GM21529 (cell line): ENCODE results near the gene ZNF680.
A peak's percentile ranks its signal among the peaks of the same experiment; 100 is the strongest.
"Not testable (repeated sequence)": the region's sequence is repeated elsewhere in the genome, so short reads cannot be mapped to it uniquely, and the experiment has no call there.

Experiments
- ATAC-seq: cut with Tn5 transposase; IDR thresholded peaks from one replicate; pipeline ENCODE4 v1.9.1; 2021; ENCODE audit not compliant: unreplicated experiment

ZNF680 gene

DNA sequence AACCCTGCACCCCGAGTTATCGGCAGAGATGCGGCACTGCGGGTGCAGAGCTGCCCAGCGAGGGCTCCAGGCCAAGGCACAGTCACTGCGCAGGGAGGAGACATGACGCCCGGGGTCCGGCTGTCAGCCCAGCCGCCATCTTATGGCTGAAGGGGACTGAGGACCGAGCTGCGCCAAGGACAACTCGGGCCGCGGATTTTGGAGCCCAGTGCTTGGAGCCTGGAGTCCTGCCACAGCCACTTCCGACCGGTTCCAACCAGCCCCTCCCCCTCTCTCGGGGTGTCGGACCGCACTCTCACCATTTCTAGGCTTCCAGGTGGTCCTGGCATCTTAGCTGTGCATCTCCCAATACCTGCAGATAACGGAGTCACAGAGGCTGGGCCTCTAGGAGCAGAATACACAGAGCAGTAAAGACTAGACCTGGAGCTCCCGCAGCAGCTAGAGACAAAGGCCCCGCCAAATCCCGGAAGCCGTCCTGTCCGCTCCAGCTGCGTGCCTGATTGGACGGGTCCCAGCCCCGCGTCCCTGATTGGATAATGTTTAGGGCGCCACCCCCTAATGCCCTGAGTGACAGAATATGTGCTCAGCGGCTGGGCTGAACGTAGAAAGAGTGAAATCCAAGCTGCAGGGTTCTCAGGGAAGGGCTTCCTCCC lies at the start of gene ZNF680:
Gene ZNF680 (minus strand): TSS at position 446 of the 653 bp plus-strand sequence. CDS start 117 bp downstream, at position 329.
- ATAC-seq: peak; percentile 99

DNA sequence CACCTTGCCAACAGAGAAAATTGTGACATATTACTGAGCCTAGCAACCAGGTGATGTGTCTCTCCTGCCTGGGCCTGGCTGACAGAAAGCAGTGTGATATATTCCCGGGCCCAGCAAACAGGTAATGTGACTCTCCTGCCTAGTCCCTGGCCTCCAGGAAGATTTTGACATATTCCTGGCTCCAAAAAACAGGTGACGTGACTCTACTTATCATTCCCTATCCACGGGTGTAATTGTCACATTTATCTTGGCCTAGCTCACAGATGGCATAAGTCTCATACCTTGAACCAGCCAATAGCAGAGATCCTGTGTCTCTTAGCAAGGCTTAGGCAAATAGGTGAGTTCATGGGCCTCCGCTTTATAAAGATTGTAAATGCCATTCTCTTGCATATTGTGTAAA lies 49.6 kb upstream of the ZNF680 start:
- ATAC-seq: no peak

DNA sequence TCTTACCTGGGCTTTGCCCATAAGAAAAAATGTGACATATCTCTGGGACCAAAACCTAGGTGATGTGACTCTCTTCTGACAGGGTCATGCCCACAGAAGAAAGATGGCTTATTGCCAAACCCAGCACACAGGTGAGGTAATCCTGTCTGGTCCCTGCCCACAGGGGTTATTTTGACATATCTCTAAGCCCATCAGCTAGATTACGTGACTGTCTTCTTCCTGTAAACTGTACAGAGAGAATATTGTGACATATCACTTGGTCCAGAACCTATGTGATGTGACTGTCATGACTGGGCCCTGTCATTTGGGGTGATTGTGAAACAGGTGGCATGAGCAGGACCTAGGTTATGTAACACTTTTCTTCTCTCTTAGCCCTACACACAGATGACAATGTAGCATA lies 48.8 kb upstream of the ZNF680 start:
- ATAC-seq: no peak

DNA sequence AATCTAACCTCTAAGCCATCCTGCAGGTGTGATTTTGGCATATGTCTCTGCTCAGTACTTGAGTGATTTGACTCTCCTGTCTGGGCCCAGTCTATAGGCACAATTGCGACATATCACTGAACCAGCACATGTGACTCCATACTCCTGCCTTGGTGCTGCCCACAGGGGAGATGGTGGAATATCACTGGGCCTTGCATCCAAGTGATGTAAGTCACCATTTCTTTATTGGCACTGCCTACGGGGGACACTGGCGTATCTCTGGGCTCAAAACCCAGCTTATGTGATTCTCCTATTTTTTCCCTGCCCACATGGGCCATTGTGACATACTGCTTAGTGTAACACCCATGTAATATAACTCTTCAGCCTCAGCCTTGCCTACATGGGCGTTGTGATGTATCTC lies 48.1 kb upstream of the ZNF680 start:
- ATAC-seq: no peak

DNA sequence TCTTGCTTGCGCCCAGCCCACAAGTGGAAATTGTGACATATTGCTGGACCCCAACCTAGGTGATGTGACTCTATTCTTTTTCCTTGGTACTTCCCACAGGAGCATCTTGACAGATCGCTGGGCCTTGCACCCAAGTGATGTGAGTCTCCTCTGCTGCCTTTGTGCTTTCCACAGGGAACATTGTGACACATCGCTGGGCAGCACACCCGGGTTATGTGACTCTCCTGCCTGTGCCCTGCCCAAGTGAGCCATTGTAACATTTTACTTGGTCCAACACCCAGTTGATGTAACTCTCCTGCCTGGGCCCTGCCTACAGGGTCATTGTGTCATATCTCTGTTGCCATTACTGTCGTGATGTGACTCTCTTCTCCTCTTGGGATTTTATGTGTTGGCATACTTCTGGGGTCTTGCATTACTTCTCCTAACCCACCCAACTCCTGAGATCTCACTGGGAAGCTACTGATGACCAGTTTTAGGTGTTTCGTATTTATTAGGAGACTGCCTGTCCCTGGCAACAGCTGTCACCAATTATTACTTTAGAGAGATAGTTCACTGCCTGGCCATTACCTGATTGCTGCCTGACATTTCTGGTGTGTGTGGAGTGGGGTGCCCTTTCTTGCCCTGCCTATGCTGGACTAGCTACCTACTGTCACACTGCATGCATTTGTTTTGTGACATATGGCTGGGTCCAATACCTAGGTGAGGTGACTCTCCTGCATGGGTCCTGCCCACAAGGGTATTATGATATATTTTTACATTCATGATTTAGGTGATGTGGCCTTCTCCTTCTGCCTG lies 45.4 kb upstream of the ZNF680 start:
- no peak for ATAC-seq

DNA sequence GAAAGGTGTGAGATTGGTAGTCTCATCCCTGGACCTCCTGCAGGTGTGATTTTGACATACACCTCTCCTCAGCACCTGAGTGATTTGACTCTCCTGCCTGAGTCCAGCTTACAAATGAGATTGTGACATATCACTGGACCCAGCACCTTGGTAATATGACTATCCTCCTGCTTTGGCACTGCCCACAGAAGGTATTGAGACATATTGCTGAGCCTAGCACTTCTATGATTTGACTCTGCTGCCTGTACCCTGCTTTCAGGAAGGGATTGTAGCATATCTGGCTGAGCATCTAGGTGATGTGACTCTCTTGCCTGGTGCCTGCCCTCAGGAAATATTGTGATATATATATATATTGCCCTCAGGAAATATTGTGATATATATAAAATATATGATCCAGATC lies 43.5 kb upstream of the ZNF680 start:
- ATAC-seq: no peak

DNA sequence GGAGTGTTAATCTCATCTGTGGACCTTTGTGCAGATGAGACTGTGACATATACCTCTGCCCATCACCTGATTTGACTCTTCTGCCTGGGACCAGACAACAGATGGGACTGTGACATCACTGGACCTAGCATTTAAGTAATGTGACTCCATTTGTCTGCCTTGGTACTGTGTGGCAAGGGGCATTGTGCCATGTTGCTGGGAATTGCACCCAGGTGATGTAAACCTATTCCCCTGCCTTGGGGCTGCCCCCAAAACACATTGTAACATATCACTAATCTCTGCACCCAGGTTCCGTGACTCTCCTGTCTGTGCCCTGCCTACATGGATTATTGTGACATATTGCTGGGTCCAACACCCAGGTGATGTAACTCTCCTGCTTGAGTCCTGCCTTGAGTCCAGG lies 40.4 kb upstream of the ZNF680 start:
- no peak for ATAC-seq

DNA sequence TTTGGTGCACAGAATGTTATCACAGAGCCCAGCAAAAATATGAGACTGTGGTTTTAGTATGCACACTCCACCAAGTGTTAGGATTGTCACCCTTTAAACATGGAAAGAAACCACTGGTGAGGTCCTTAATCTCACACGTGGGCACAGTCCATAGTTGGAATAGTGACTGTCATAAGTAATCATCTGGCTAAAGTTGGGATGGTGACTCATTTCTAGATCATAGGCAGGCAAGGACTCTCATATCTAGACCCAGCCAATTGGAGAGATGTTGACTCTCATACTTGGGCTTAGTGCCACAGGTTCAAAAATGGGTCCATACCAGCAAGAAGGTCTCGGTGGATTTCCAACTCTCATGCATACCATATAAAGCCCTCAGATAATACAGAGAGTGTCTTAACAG lies 39.6 kb upstream of the ZNF680 start:
- ATAC-seq: no peak

DNA sequence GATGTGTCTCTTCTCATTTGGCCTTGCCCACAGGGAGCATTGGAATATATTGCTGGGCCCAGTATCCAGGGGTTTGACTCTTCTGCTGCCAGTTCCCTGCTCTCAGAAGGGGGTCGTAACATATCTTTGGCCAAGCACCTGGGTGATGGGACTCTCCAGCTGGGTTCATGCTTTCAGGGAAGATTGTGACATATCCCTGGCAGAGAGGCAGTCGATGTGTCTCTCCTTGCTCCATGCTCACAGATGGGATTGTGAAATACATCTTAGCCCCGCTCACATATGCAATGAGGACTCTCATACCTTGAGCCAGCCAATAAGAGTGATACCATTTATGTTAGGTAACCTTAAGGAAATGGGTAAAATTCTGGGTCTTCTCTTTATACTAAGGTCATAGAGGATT lies 39.2 kb upstream of the ZNF680 start:
- ATAC-seq: no peak

DNA sequence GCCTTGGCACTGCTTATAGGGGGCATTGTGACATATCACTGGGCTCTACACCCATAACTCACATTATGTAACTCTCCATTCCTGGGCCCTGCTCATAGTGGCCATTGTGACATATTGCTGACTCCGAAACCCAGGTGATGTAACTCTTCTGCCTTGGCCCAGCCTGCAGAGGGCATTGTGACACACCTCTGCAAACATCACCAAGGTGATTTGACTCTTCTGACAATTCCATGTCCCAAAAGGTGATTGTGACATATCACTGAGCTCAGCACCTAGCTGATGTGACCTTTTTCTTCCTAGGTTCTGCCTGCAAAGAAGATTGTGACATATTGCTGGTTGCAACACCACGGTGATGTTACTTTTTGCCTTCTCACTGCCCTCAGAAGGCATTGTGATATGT lies 36.5 kb upstream of the ZNF680 start:
- no peak for ATAC-seq

DNA sequence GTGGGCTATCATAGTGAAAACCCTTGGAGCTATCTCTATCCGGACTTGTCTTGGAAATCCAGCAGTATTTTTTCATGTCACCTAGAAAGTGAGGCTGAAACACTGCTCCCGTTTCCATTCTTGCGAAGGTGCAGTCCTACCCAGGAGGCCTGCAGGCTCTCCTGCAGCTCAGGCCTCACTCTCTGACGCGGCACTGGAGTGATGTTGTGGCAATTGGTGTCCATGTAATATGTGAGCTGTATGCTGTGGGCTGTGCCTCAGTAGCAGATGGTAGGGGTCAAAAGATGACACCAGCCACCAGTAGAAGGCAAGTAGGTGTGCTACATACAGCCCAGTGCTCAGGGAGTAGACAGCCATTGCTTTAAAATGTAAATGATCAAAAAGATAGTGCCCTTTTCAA lies 28.1 kb upstream of the ZNF680 start:
- no peak for ATAC-seq

DNA sequence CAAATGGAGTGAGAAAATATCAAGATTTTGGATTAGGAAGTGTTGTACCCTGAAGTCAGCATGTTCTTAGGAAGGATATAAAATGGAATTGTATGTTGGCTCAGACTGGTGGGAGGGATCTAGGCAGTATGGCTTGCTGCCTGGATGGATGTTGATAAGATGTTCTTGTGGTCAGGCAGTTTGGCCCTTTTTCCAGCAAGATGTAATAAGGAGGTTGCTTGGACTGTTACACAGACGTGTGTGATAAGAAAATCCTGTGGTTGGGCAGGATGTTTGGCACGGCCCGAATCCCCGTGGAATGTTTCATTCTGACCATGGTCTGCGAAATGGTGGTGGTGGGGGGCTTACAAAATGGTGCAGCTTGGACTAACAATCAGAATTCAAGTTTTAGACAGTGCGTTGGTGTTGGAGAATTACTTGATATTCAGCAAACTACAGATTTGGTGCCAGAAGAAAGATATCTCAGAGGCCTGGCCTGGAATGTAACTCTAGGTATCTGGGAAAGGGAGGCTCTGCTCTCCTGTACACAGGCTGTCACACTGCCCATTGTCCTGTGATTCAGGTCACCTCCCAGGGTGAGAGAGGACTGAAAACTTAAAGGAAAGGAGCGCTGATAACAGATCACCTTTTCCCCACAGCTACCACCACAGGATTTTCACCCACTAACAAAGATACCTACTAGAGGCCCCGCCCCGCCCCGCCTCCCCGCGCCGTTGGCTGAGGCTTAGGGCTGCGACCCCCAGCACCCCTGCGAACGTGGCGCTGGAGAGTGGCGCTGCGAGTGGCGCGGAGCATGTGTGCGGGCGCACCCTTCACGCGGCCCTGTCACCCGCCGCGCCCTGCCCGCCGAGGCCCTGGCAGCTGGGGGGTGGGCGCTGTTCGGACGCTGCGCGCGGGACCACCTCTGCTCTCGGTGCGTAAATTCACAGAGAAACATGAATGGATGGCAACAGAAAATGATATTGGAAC lies 19.3 kb upstream of the ZNF680 start:
- no peak for ATAC-seq

DNA sequence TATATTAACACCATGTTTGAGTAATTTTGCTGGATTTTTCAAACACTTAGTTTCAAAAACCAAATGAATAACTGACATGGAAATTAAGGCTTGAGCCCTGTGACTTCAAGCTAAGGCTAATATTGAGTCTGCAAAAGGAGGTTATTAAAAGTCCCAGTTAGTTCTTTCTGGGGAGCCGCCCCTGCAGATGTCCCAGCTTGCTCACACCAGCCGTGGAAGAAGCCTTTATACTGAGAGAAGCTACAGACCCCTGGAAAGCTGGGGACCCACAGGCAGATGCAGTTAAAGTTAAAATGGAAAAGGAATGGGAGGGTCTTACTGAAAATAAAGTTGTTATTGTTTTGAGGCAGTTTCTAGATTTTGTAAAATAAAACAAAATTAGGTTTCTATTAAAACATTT lies 18.5 kb upstream of the ZNF680 start:
- ATAC-seq: no peak

DNA sequence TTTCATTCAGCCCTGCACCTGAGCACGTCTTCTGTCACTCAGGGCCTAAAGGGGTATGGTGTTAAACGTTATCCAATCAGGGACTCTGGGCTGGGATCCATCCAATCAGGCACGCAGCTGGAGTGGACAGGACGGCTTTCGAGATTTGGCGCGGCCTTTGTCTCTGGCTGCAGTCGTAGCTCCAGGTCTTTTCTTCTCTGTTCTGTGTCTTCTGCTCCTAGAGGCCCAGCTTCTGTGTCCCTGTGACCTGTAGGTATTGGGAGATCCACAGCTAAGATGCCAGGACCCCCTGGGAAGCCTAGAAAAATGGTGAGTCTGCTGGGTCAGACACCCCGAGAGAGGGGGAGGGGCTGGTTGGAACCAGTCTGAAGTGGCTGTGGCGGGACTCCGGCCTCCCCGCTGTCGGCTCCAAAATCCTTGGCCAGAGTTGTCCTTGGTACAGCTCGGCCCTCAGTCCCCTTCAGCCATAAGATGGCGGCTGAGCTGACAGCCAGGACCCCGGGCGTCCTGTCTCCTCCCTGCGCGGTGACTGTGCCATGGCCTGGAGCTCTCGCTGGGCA lies 11.7 kb upstream of the ZNF680 start:
- no peak for ATAC-seq

DNA sequence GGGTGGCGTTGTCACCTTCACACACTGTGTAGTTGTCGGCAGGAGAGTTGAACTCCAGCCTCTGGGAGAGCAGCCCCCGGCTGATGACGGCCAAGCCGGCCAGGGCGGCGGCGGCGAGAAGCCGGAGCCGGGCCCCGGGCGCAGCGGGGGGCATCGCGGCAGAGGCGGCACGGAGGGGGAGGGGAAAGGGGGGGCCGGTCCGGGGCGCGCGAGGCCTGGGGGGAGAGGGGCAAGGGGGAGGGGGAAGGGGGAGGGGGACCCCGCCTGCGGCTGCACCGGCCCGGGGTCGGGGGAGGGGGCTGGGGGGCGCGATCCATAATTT lies 7.4 kb upstream of the ZNF680 start:
- ATAC-seq: not testable (repeated sequence)

DNA sequence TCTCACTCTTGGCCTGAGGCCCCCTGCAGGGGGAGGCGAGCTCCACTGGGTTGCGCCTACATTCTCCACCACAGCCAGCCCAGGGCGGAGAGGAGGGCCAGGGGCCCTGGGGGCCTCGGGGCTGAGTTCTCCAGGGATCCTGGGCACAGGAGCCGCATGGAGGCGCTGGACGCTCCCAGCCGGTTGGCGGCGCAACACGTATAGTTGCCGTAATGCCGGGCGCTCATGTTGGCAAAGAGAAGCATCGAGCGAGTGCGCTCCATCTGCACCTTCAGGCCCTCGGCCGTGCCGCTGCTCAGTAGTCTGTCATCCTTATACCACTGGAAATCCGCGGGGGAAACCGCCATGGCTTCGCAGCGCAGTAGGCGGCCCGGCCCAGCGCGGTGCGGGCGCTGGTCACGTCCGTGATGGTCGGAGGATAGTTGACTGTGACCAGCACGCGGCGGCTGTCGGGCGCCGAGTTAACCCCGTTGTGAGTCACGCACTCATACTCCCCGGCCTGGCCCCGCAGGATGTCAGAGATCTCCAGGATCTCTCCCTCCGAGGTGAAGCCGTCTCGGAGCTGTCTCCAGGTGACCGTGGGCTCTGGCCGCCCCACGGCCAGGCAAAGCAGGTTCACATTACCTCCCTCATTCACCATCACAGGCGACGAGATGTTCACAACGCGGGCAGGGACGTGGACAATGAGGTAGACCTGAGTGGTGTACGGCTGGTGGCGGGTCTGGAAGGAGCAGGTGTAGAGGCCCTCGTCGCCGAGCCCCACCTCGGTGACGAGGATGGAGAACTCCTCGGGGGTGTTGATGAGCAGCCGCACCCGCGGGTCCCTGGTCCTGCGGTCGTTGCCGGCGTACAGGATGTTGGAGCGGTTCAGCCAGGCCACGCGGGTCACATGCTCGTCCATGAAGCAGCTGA lies 6.8 kb upstream of the ZNF680 start:
- not testable (repeated sequence) for ATAC-seq

DNA sequence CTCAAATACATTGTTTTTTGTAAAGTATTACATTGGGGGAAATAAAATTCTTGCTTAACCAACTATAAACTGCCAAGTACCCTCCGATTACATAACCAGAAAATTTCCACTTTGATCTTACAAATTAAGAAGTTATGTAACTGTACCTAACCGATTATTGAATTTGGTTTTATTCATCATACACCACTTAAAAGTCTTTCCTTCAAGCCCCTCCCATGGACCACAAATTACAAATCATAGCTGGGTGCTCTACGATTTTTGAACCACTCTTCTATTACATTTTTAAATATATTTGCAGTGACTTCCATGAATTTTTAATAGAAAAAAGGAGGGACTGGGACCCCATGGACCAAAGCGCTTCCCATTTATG lies 630 bp downstream of the ZNF680 start:
- ATAC-seq: no peak

DNA sequence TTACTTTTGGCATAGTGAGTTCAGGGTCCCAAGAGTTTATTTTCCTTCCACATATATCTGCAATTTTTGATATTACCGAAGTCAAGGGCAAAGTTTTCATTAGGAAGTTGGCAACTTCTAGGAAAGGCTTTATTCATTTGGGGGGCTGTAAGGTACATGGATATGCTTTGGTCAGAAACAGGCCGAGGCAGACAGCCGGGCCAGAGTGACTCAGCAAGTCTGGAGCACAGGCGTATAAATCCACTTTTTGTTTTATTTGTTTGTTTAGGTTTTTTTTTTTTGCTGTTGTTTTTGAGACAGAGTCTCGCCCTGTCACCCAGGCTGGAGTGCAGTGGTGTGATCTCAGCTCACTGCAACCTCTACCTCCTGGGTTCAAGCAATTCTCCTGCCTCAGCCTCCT lies 3.7 kb downstream of the ZNF680 start:
- ATAC-seq: no peak

DNA sequence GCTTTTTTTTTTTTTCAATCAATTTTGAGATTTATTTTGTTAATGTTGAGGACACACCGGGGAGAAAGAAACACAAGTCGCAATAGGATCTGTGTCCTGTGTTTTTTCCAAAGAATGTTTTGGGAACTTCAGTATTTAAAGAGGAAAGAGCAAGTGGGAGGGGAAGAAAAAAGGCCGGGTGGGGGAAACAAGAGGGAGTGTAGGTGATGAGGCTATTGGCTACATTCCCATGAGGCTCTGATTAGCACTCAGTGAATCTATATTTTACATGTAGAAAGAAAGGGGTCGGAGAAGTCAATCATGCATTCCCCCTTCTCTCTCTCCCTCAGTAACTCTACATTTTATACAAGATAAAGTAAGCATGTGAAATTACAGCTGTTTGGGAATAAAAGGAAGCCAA lies 4.1 kb downstream of the ZNF680 start:
- ATAC-seq: no peak

DNA sequence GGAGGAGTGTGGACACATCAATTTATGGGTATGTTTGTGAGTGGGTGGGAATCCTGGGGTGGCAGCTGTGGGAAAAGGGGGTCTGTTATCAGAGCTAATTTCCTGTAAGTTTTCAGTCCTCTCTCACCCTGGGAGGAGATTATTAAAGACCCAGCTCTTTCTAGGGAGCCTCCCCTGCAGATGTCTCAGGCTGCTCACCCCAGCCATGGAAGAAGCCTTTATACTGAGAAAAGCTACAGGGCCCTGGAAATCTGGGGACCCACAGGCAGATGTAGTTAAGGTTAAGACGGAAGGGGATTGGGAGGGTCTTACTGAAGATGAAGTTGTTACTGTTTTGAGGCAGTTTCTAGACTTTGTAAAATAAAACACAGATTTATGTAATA lies 4.6 kb downstream of the ZNF680 start:
- ATAC-seq: no peak
